ENCODE measurements around the gene C9orf72.

Gene C9orf72

GRCh38 chr9:27538647-27539046 is 34.6 kb downstream of the C9orf72 start:
- DNase-seq (ENCODE audit: low spot score): no peak

- DNase-seq (ENCODE audit: low spot score): no peak
Measured at GRCh38 chr9:27537756-27538155, 35.5 kb downstream of the C9orf72 start.

GRCh38 chr9:27537027-27537435 is 36.2 kb downstream of the C9orf72 start:
- DNase-seq (ENCODE audit: low spot score): no peak

- no peak for DNase-seq (ENCODE audit: low spot score)
Measured at GRCh38 chr9:27536168-27536567, 37.1 kb downstream of the C9orf72 start.

GRCh38 chr9:27535701-27536118 is 37.6 kb downstream of the C9orf72 start:
- DNase-seq (ENCODE audit: low spot score): no peak

GRCh38 chr9:27534658-27535209 is 38.5 kb downstream of the C9orf72 start:
- DNase-seq (ENCODE audit: low spot score): no peak

GRCh38 chr9:27534131-27534530 is 39.1 kb downstream of the C9orf72 start:
- DNase-seq (ENCODE audit: low spot score): no peak

GRCh38 chr9:27533311-27533710 is 40.0 kb downstream of the C9orf72 start:
- no peak for DNase-seq (ENCODE audit: low spot score)

- no peak for DNase-seq (ENCODE audit: low spot score)
Measured at GRCh38 chr9:27532046-27532445, 41.2 kb downstream of the C9orf72 start.

- DNase-seq (ENCODE audit: low spot score): no peak
Measured at GRCh38 chr9:27530915-27531755, 42.1 kb downstream of the C9orf72 start.

GRCh38 chr9:27529316-27530278 is 43.7 kb downstream of the C9orf72 start, which contains the start of gene MOB3B:
MOB3B (minus strand) TSS chr9:27529814; CDS start chr9:27455550, 74,264 bp downstream.
- DNase-seq (ENCODE audit: low spot score): peak; percentile 75

GRCh38 chr9:27528886-27529315 is 44.4 kb downstream of the C9orf72 start:
- DNase-seq (ENCODE audit: low spot score): peak; percentile 40

- DNase-seq (ENCODE audit: low spot score): peak; percentile 31
Measured at GRCh38 chr9:27528076-27528885, 45.0 kb downstream of the C9orf72 start.

GRCh38 chr9:27527702-27528075 is 45.6 kb downstream of the C9orf72 start:
- DNase-seq (ENCODE audit: low spot score): no peak

GRCh38 chr9:27524236-27524635 is 49.0 kb downstream of the C9orf72 start, which contains the start of gene IFNK:
IFNK (plus strand) TSS chr9:27524290; CDS start chr9:27524337, 47 bp downstream.
- DNase-seq (ENCODE audit: low spot score): no peak

GRCh38 chr9:27523141-27523540 is 50.1 kb downstream of the C9orf72 start:
- no peak for DNase-seq (ENCODE audit: low spot score)

GRCh38 chr9:27520986-27521385 is 52.3 kb downstream of the C9orf72 start:
- DNase-seq (ENCODE audit: low spot score): no peak

- no peak for DNase-seq (ENCODE audit: low spot score)
Measured at GRCh38 chr9:27519466-27520465, 53.5 kb downstream of the C9orf72 start.

- DNase-seq (ENCODE audit: low spot score): no peak
Measured at GRCh38 chr9:27518809-27519208, 54.5 kb downstream of the C9orf72 start.

GRCh38 chr9:27518006-27518405 is 55.3 kb downstream of the C9orf72 start:
- no peak for DNase-seq (ENCODE audit: low spot score)
